ENCODE results near the gene TAF4B. TPM values are rescaled to one million over a fixed set of nuclear protein-coding genes. Genes with fewer than 3 reads are reported as not detected.
A peak's percentile ranks its signal among the peaks of the same experiment; 100 is the strongest.

Gene TAF4B
- total and polyA plus RNA-seq, 9 of the 15 experiments (the other 6 are each of a cell fraction or from before 2014, with no cell fraction given), result 4.5 to 25.3 (median 20.5) TPM

GRCh38 chr18:26226229-26227050 lies at the start of gene TAF4B (continued):
- TF ChIP-seq E2F6 (IDR thresholded peaks at IDR 0.05; ENCODE audit: borderline replicate concordance in 1 of 2, extremely low read depth in 1 of 2, insufficient read depth in 1 of 2, insufficient read length in 1 of 2, low read depth in 1 of 2, low read length in 1 of 2, poor library complexity in 1 of 2, severe bottlenecking in 1 of 2) (peak; percentile 78 to 93), CTCFL (IDR thresholded peaks at IDR 0.05; ENCODE audit: borderline replicate concordance, insufficient read depth, low read depth, low read length, poor library complexity, severe bottlenecking) (no peak), ZNF518B (CRISPR knock-in tag; IDR thresholded peaks at IDR 0.05) (no peak), MGA (IDR thresholded peaks at IDR 0.05) (peak; percentile 97), ETS2 (tag; IDR thresholded peaks at IDR 0.05; ENCODE audit: borderline replicate concordance, poor library complexity, severe bottlenecking) (no peak)
